Endothelial cell of umbilical vein (primary cell): ENCODE results near the gene ZNF280D. TPM values are rescaled to one million over a fixed set of nuclear protein-coding genes. Genes with fewer than 3 reads are reported as not detected.

Experiments used
- BruUV-seq: library from RNA; stranded (reverse); fragments of 400-500 nt; replicated peaks from 2 replicates; lab custom pipeline; 2021; lab: Mats Ljungman, UMichigan
- CTCF ChIA-PET: fragments of 300-600, 350-600 bp; sonication (Branson Sonifier 250); formaldehyde crosslinking; loops from one replicate; lab custom pipeline; 2021; ENCODE audit warnings: antibody characterized with exemption, inconsistent platforms; lab: Charles Lee
- POLR2A ChIA-PET: fragments of 300-600, 350-600 bp; sonication (Branson Sonifier 250); formaldehyde crosslinking; loops from one replicate; lab custom pipeline; 2021; ENCODE audit warnings: antibody characterized with exemption, inconsistent platforms; lab: Charles Lee
- DNase-seq: peaks from one replicate; pipeline ENCODE4 v3.0.0-alpha.2; 2011; ENCODE audit warnings: low read depth, low spot score
- FAIRE-seq: peaks from 2 replicates; lab custom pipeline; 2011; peaks lifted over from hg19 to GRCh38; lab: Jason Lieb, UNC
- H2AFZ ChIP-seq: 2 replicates; pipeline ENCODE4 v1.6.0; 2012; ENCODE audit warnings: low read depth, low read length, control low read depth, inconsistent platforms
- H3K27ac ChIP-seq: 2 replicates; pipeline ENCODE4 v1.5.1; 2011; ENCODE audit warnings: low read depth, mild to moderate bottlenecking, control low read depth, low read length, moderate library complexity; ENCODE audit not compliant: insufficient read depth
- H3K27me3 ChIP-seq, 2 experiments: 2 replicates each; pipeline versions ENCODE4 v1.6.0 to v1.6.1; 2011; ENCODE audit warnings: low read length in 2 of 2, mixed read lengths in 1 of 2; ENCODE audit not compliant: control insufficient read depth in 2 of 2, insufficient read depth in 2 of 2
- H3K36me3 ChIP-seq, 2 experiments: 2 replicates in 1 of 2; 3 replicates in 1 of 2; pipeline ENCODE4 v1.5.1; 2011; ENCODE audit warnings: low read length in 2 of 2, mild to moderate bottlenecking in 1 of 2, moderate library complexity in 1 of 2; ENCODE audit not compliant: control insufficient read depth in 2 of 2, insufficient read depth in 2 of 2; ENCODE audit errors: extremely low read depth in 1 of 2
- H3K4me1 ChIP-seq: 3 replicates; pipeline ENCODE4 v1.5.1; 2011; ENCODE audit warnings: mild to moderate bottlenecking, low read length; ENCODE audit not compliant: control insufficient read depth, insufficient read depth; ENCODE audit errors: extremely low read depth
- H3K4me2 ChIP-seq: 2 replicates; pipeline ENCODE4 v1.6.1; 2011; ENCODE audit warnings: low read length, control low read depth, mixed read lengths; ENCODE audit not compliant: insufficient read depth
- H3K4me3 ChIP-seq, 3 experiments: fragments of 200-600 bp in 1 of 3; sonication (generic), shearing (Covaris generic) in 1 of 3; replicated peaks in 1 of 3; 2 replicates each; pipeline ENCODE4 v1.5.1; 2011 to 2016; ENCODE audit warnings: control low read depth in 3 of 3, low read length in 3 of 3, mild to moderate bottlenecking in 2 of 3, inconsistent platforms in 1 of 3, low read depth in 1 of 3, moderate library complexity in 1 of 3; ENCODE audit not compliant: insufficient read depth in 1 of 3
- H3K79me2 ChIP-seq: 2 replicates; pipeline ENCODE4 v1.6.0; 2012; ENCODE audit warnings: low read length, inconsistent platforms; ENCODE audit not compliant: control insufficient read depth, insufficient read depth
- H3K9ac ChIP-seq: replicated peaks from 2 replicates; pipeline ENCODE3; 2011; ENCODE audit warnings: low read length, control low read depth; ENCODE audit not compliant: insufficient read depth; ENCODE audit errors: extremely low read depth
- H3K9me1 ChIP-seq: replicated peaks from 3 replicates; pipeline ENCODE4 v1.6.0; 2011; ENCODE audit warnings: mild to moderate bottlenecking, low read length; ENCODE audit not compliant: control insufficient read depth, insufficient read depth; ENCODE audit errors: extremely low read depth
- H3K9me3 ChIP-seq: replicated peaks from 2 replicates; pipeline ENCODE4 v1.5.1; 2012; ENCODE audit warnings: low read length, inconsistent platforms; ENCODE audit not compliant: control insufficient read depth, insufficient read depth
- H4K20me1 ChIP-seq: replicated peaks from 2 replicates; pipeline ENCODE3; 2011; ENCODE audit warnings: mild to moderate bottlenecking, low read length; ENCODE audit not compliant: control insufficient read depth, insufficient read depth; ENCODE audit errors: extremely low read depth
- FOS ChIP-seq: IDR thresholded peaks from 2 replicates; pipeline ENCODE4 v1.6.1; 2011; ENCODE audit warnings: mild to moderate bottlenecking, low read length, moderate library complexity, borderline replicate concordance; ENCODE audit not compliant: insufficient read depth
- POLR2AphosphoS5 ChIP-seq: IDR thresholded peaks from 2 replicates; pipeline ENCODE4 v1.6.1; 2012; ENCODE audit warnings: low read depth, mild to moderate bottlenecking, control low read depth, low read length, moderate library complexity; ENCODE audit not compliant: insufficient read depth
- dilution Hi-C: fragments of 300-500 bp; cut with MboI; formaldehyde crosslinking; loops from one replicate; pipeline ENCODE4 v1.15.0; 2019; ENCODE audit warnings: low sequenced_read_pairs; ENCODE audit not compliant: extremely low pct_ligation_motif_present
- intact Hi-C: fragments of 100-400 bp; cut with micrococcal nuclease; formaldehyde crosslinking; loops from one replicate; pipeline ENCODE4 v1.10.0; 2022
- polyA plus RNA-seq, 4 experiments: library from polyadenylated mRNA; depleted of rRNA in 3 of 4; stranded (reverse) in 3 of 4; unstranded in 1 of 4; fragments of >200 nt; gene quantifications; 2 replicates each; pipeline versions ENCODE4 v1.2.1 to v1.2.3, GENCODE V29; 2011 to 2012; ENCODE audit warnings: missing spikeins in 1 of 4
- total RNA-seq: library from RNA; stranded (reverse); gene quantifications from 2 replicates; pipeline ENCODE4 v1.2.3, GENCODE V29; 2021
- TF ChIP-seq, protein P1 (sequence below), 2 donors: IDR thresholded peaks; 1 replicate in 1 of 2; 2 replicates in 1 of 2; pipeline ENCODE4 v1.5.1; 2011; ENCODE audit warnings: low read length in 2 of 2, mild to moderate bottlenecking in 2 of 2, moderate library complexity in 2 of 2, control low read depth in 1 of 2, inconsistent platforms in 1 of 2, low read depth in 1 of 2; ENCODE audit not compliant: insufficient read depth in 1 of 2; ENCODE audit errors: extremely low read depth in 1 of 2

Gene ZNF280D
- total and polyA plus RNA-seq, 2 donors (not counting 3 experiments of a cell fraction or from before 2014, with no cell fraction given), result 9.6 to 42.1 TPM

- intact Hi-C loops, result loop anchor here (2.0 kb wide), 1 partner anchor 50 kb away; no protein-coding TSS in a partner anchor
- dilution Hi-C loops, result no loop called here
- H3K4me2 ChIP-seq, result peak overlapping the region; percentile 32
These were observed 31.9 kb upstream of the ZNF280D start for GRCh38 chr15:56765251-56765650.

DNA sequence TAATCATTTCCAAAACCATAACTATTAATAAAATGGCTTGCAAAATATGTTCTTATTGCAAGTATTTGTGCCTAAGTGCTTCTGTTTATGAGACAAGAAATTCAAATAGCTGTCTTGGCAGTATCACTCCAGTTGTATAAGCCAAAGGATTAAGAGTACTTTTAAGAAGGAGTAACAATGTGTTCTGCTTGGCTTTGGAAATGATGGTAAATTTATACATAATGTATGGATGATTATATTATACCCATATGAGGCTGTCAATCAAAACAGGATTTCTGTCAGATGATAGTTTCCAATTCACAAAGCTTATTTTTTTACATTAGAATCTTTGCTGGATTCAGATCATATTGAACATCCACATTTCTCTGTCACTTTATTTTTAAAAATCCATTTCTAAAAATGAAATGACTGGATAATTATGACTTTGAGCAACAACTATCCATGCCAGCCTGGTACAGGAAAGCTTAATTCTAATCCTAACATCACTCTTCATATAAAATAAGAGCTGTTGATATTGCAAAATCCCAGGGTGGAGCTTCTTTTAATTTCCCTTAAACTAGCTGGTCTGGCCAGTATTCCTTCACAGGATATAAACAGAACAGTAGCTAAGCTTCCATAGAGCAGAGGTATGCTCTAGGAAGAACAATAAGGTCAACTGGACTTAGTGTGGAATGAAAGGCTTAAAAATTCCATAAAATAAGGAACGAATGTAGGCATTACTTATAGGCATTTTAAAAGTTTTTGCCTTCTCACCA lies 30.0 kb upstream of the ZNF280D start:
- Histone ChIP-seq H3K4me3 (no peak overlapping the region), H3K36me3 (no peaks in the 10 kb centered on the region), H4K20me1 (no peaks in the 10 kb centered on the region), H3K9me1 (no peaks in the 10 kb centered on the region), H3K4me2 (peak overlapping the region; percentile 75), H2AFZ (peak overlapping the region; percentile 44), H3K27ac (peak overlapping the region; percentile 51), H3K27me3 (no peaks in the 10 kb centered on the region), H3K4me1 (peaks cover 39% of the 10 kb centered on the region), H3K9ac (no peak overlapping the region), H3K9me3 (no peaks in the 10 kb centered on the region), H3K79me2 (no peaks in the 10 kb centered on the region)
- DNase-seq (peak; percentile 79), FAIRE-seq (no peak)
- TF ChIP-seq, protein P1, sequence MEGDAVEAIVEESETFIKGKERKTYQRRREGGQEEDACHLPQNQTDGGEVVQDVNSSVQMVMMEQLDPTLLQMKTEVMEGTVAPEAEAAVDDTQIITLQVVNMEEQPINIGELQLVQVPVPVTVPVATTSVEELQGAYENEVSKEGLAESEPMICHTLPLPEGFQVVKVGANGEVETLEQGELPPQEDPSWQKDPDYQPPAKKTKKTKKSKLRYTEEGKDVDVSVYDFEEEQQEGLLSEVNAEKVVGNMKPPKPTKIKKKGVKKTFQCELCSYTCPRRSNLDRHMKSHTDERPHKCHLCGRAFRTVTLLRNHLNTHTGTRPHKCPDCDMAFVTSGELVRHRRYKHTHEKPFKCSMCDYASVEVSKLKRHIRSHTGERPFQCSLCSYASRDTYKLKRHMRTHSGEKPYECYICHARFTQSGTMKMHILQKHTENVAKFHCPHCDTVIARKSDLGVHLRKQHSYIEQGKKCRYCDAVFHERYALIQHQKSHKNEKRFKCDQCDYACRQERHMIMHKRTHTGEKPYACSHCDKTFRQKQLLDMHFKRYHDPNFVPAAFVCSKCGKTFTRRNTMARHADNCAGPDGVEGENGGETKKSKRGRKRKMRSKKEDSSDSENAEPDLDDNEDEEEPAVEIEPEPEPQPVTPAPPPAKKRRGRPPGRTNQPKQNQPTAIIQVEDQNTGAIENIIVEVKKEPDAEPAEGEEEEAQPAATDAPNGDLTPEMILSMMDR (IDR thresholded peaks at IDR 0.05; ENCODE audit: extremely low read depth in 1 of 2, insufficient read depth in 1 of 2, low read depth in 1 of 2, low read length in 2 of 2), result no peak
- intact Hi-C loops (no loop called here), dilution Hi-C loops (no loop called here)
- BruUV-seq, result no TSS peak
- POLR2A ChIA-PET, result no interaction called here
- CTCF ChIA-PET, result interaction anchor here (1.2 to 2.0 kb wide), 3 partner anchors 9 to 43 kb away, joined by 4 to 5 read pairs (median 4); no protein-coding TSS in a partner anchor

More at GRCh38 chr15:56765251-56765650, 31.9 kb upstream of the ZNF280D start:
- Histone ChIP-seq H3K4me1 (peaks cover 39% of the 10 kb centered on the region), H3K36me3 (no peaks in the 10 kb centered on the region), H3K9me1 (no peaks in the 10 kb centered on the region), H2AFZ (peak overlapping the region; percentile 41), H4K20me1 (no peaks in the 10 kb centered on the region), H3K9ac (no peak overlapping the region), H3K27ac (peak overlapping the region; percentile 24), H3K4me3 (no peak overlapping the region), H3K27me3 (no peaks in the 10 kb centered on the region), H3K79me2 (no peaks in the 10 kb centered on the region), H3K9me3 (no peaks in the 10 kb centered on the region)
- ChIA-PET POLR2A (interaction anchor here (0.6 kb wide), 2 partner anchors 45 to 106 kb away, joined by 3 read pairs; no protein-coding TSS in a partner anchor), CTCF (interaction anchor here (0.6 to 1.5 kb wide), 8 partner anchors 8 to 104 kb away, joined by 3 to 6 read pairs (median 4); partner anchors contain the start of gene ZNF280D)
- TF ChIP-seq FOS (no peak), POLR2AphosphoS5 (peak; percentile 40)
- no TSS peak for BruUV-seq
- FAIRE-seq (peak; percentile 66), DNase-seq (peak; percentile 90)
